HT1080 (cell line): ENCODE data around the gene USP5. TPM values are rescaled to one million over a fixed set of nuclear protein-coding genes. Genes with fewer than 3 reads are reported as not detected.

Source experiments
- DNase-seq: peaks from one replicate; pipeline ENCODE4 v3.0.0-alpha.2; 2015; ENCODE audit warnings: low read depth
- total RNA-seq: library from RNA; depleted of rRNA; stranded (reverse); fragments of >200 nt; shearing (Covaris generic); gene quantifications from 2 replicates; pipeline ENCODE4 v1.2.3, GENCODE V29; 2014; rRNA removed

Gene USP5
- total RNA-seq, 1 experiment from 2014 or later: 112 TPM

DNA sequence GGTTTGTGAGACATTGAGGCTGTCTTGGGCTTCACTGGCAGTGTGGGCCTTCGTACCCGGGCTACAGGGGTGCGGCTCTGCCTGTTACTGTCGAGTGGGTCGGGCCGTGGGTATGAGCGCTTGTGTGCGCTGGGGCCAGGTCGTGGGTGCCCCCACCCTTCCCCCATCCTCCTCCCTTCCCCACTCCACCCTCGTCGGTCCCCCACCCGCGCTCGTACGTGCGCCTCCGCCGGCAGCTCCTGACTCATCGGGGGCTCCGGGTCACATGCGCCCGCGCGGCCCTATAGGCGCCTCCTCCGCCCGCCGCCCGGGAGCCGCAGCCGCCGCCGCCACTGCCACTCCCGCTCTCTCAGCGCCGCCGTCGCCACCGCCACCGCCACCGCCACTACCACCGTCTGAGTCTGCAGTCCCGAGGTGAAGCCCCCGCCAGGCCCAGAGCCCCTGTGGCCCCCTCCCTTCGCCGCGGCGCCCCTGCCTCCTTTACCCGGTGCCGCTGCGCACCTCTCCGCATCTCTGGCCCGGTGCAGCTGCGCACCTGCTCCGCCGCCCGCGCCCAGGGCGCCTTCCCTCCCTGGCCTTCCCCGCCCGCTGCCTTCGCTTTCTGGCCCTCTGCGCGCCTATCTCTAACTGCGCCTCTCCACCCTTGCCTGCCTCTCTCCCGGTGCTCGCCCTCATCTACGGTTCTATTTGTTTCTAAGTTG lies 62.4 kb downstream of the USP5 start, which contains the start of gene ENO2:
Gene ENO2 (plus strand): TSS at position 335 of the 701 bp plus-strand sequence. CDS start 1,253 bp downstream, outside the sequence.
- peak; percentile 49 for DNase-seq

- DNase-seq: no peak
These were observed 63.2 kb downstream of the USP5 start for GRCh38 chr12:6914947-6915788.

GRCh38 chr12:6915789-6916285 lies 63.9 kb downstream of the USP5 start:
- DNase-seq: no peak

Other genes with a start within 250 kb of the USP5 start
- gene CHD4, start 244.8 kb upstream of the USP5 start, total RNA-seq: 348 and 371 TPM in 2 replicates
- gene LPAR5, start 216.2 kb upstream of the USP5 start, total RNA-seq: 0.27 and 0.29 TPM in 2 replicates
- not detected in 2 replicates for gene ACRBP, start 204.7 kb upstream of the USP5 start, total RNA-seq
- 22.3 and 25.5 TPM in 2 replicates for gene ING4, start 189.0 kb upstream of the USP5 start, total RNA-seq
- 28.8 and 42.6 TPM in 2 replicates for gene ZNF384, start 162.8 kb upstream of the USP5 start, total RNA-seq
- 0.45 TPM in 1 of 2 replicates, not detected in the other for gene PIANP, start 151.3 kb upstream of the USP5 start, total RNA-seq
- 97.5 and 97.6 TPM in 2 replicates for gene COPS7A, start 128.1 kb upstream of the USP5 start, total RNA-seq
- gene MLF2, start 99.0 kb upstream of the USP5 start, total RNA-seq: 283 and 297 TPM in 2 replicates
- 105 and 148 TPM in 2 replicates for gene PTMS, start 85.8 kb upstream of the USP5 start, total RNA-seq
- gene LAG3, start 79.6 kb upstream of the USP5 start, total RNA-seq: 0.20 and 2.0 TPM in 2 replicates
- gene CD4, start 62.6 kb upstream of the USP5 start, total RNA-seq: 0.10 TPM in 1 of 2 replicates, not detected in the other
- 7.2 and 8.7 TPM in 2 replicates for gene GPR162, start 30.3 kb upstream of the USP5 start, total RNA-seq
- gene P3H3, start 23.7 kb upstream of the USP5 start, total RNA-seq: 31.5 and 31.7 TPM in 2 replicates
- gene GNB3, start 11.2 kb upstream of the USP5 start, total RNA-seq: 1.5 and 1.6 TPM in 2 replicates
- 129 and 190 TPM in 2 replicates for gene CDCA3, start 864 bp upstream of the USP5 start, total RNA-seq
- gene TPI1, start 15.4 kb downstream of the USP5 start, total RNA-seq: 1,401 and 1,471 TPM in 2 replicates
- gene SPSB2, start 21.2 kb downstream of the USP5 start, total RNA-seq: 15.7 and 20.0 TPM in 2 replicates
- 3.5 and 3.6 TPM in 2 replicates for gene LRRC23, start 52.7 kb downstream of the USP5 start, total RNA-seq
- 13.4 and 26.3 TPM in 2 replicates for gene ENO2, start 62.4 kb downstream of the USP5 start, total RNA-seq
- 6.6 and 11.6 TPM in 2 replicates for gene ATN1, start 75.8 kb downstream of the USP5 start, total RNA-seq
- gene RNU7-1, start 91.7 kb downstream of the USP5 start, total RNA-seq: not detected in 2 replicates
- gene C12orf57, start 91.9 kb downstream of the USP5 start, total RNA-seq: 127 and 201 TPM in 2 replicates
- gene PTPN6, start 99.2 kb downstream of the USP5 start, total RNA-seq: 0.05 and 0.37 TPM in 2 replicates
- gene PHB2, start 118.5 kb downstream of the USP5 start, total RNA-seq: 647 and 649 TPM in 2 replicates
- gene EMG1, start 118.8 kb downstream of the USP5 start, total RNA-seq: 107 and 122 TPM in 2 replicates
- gene LPCAT3, start 166.3 kb downstream of the USP5 start, total RNA-seq: 8.0 and 9.6 TPM in 2 replicates
- gene C1S, start 208.6 kb downstream of the USP5 start, total RNA-seq: 1.8 and 3.3 TPM in 2 replicates
- gene C1R, start 240.3 kb downstream of the USP5 start, total RNA-seq: 1.3 and 2.3 TPM in 2 replicates